HEK293 (cell line): ENCODE results near the gene MYRFL.

ENCODE experiments used
- CTCF ChIA-PET: fragments of 350-600 bp; formaldehyde crosslinking; extraction: SDS; loops from one replicate; lab custom pipeline; 2021; ENCODE audit warnings: antibody characterized with exemption; lab: Yijun Ruan, JAX
- POLR2A ChIA-PET: fragments of 300-600 bp; formaldehyde crosslinking; extraction: SDS; loops from one replicate; lab custom pipeline; 2020; ENCODE audit warnings: antibody characterized with exemption, inconsistent platforms; lab: Yijun Ruan, JAX
- H3K27ac ChIP-seq: fragments of 200-500 bp; sonication (Bioruptor generic); 2 replicates; pipeline ENCODE4 v1.5.1; 2014; ENCODE audit warnings: low read depth, low read length, control low read depth, inconsistent platforms; ENCODE audit errors: extremely low read depth
- H3K36me3 ChIP-seq, 2 experiments: fragments of 200-500 bp in 1 of 2; sonication (Bioruptor generic) in 1 of 2; 1 replicate in 1 of 2; 2 replicates in 1 of 2; pipeline ENCODE4 v1.5.1; 2014 to 2017; ENCODE audit warnings: inconsistent platforms in 2 of 2, low read length in 2 of 2; ENCODE audit not compliant: control insufficient read depth in 2 of 2, insufficient read depth in 1 of 2
- H3K4me1 ChIP-seq: fragments of 200-500 bp; sonication (Bioruptor generic); 2 replicates; pipeline ENCODE4 v1.5.1; 2014; ENCODE audit warnings: mild to moderate bottlenecking, low read length, inconsistent platforms; ENCODE audit not compliant: control insufficient read depth, insufficient read depth
- H3K4me3 ChIP-seq: 2 replicates; pipeline ENCODE4 v1.5.1; 2011; ENCODE audit warnings: low read depth, mild to moderate bottlenecking, control low read depth, low read length, moderate library complexity
- H3K9me3 ChIP-seq: fragments of 200-500 bp; sonication (Bioruptor generic); 2 replicates; pipeline ENCODE4 v1.5.1; 2014; ENCODE audit warnings: low read depth, low read length, inconsistent platforms; ENCODE audit not compliant: control insufficient read depth, insufficient read depth
- IKZF3 ChIP-seq: fragments of 450-650 bp; IDR thresholded peaks from 2 replicates; pipeline ENCODE4 v1.5.0; 2018; ENCODE audit warnings: missing biosample characterization, mild to moderate bottlenecking, missing genetic modification characterization, moderate library complexity
- OSR2 ChIP-seq: fragments of 450-650 bp; formaldehyde crosslinking; IDR thresholded peaks from 2 replicates; pipeline ENCODE4 v1.5.1; 2016; ENCODE audit warnings: missing biosample characterization, missing genetic modification characterization
- PRDM10 ChIP-seq: fragments of 450-650 bp; formaldehyde crosslinking; IDR thresholded peaks from 2 replicates; pipeline ENCODE4 v1.5.1; 2016; ENCODE audit warnings: missing biosample characterization, missing genetic modification characterization
- SP7 ChIP-seq: fragments of 450-650 bp; formaldehyde crosslinking; IDR thresholded peaks from 2 replicates; pipeline ENCODE4 v1.5.1; 2016; ENCODE audit warnings: missing biosample characterization, missing genetic modification characterization
- YY2 ChIP-seq: fragments of 450-650 bp; formaldehyde crosslinking; IDR thresholded peaks from 2 replicates; pipeline ENCODE4 v1.5.1; 2016; ENCODE audit warnings: missing biosample characterization, missing genetic modification characterization
- ZFP69B ChIP-seq: fragments of 450-650 bp; formaldehyde crosslinking; IDR thresholded peaks from 2 replicates; pipeline ENCODE4 v1.5.1; 2016; ENCODE audit warnings: missing biosample characterization, missing genetic modification characterization
- ZNF16 ChIP-seq: fragments of 450-650 bp; formaldehyde crosslinking; IDR thresholded peaks from 2 replicates; pipeline ENCODE4 v1.5.1; 2016; ENCODE audit warnings: low read depth, missing biosample characterization, missing genetic modification characterization
- ZNF324 ChIP-seq: fragments of 450-650 bp; formaldehyde crosslinking; IDR thresholded peaks from 2 replicates; pipeline ENCODE4 v1.5.1; 2016; ENCODE audit warnings: missing biosample characterization, missing genetic modification characterization
- ZNF423 ChIP-seq: fragments of 450-650 bp; formaldehyde crosslinking; IDR thresholded peaks from 2 replicates; pipeline ENCODE4 v1.5.1; 2016; ENCODE audit warnings: missing biosample characterization, missing genetic modification characterization
- ZNF501 ChIP-seq: fragments of 450-650 bp; formaldehyde crosslinking; IDR thresholded peaks from 2 replicates; pipeline ENCODE4 v1.5.1; 2016; ENCODE audit warnings: missing biosample characterization, missing genetic modification characterization
- ZNF701 ChIP-seq: fragments of 450-650 bp; formaldehyde crosslinking; IDR thresholded peaks from 2 replicates; pipeline ENCODE4 v1.5.1; 2016; ENCODE audit warnings: missing biosample characterization, missing genetic modification characterization
- ZNF76 ChIP-seq: fragments of 450-650 bp; formaldehyde crosslinking; IDR thresholded peaks from 2 replicates; pipeline ENCODE4; 2016; ENCODE audit warnings: low read depth, missing biosample characterization, missing genetic modification characterization, borderline replicate concordance
- ZNF830 ChIP-seq: fragments of 450-650 bp; IDR thresholded peaks from 2 replicates; pipeline ENCODE4 v1.5.0; 2018; ENCODE audit warnings: missing biosample characterization, missing genetic modification characterization, low read depth, mild to moderate bottlenecking, moderate library complexity
- TF ChIP-seq, protein P1 (sequence below): fragments of 450-650 bp; IDR thresholded peaks from 2 replicates; pipeline ENCODE4 v1.5.1; 2018; ENCODE audit warnings: missing biosample characterization, missing genetic modification characterization
- TF ChIP-seq, protein P2 (sequence below): fragments of 450-650 bp; IDR thresholded peaks from 2 replicates; pipeline ENCODE4 v1.5.1; 2018; ENCODE audit warnings: missing biosample characterization, mild to moderate bottlenecking, missing genetic modification characterization
- TF ChIP-seq, protein P3 (sequence below): fragments of 450-650 bp; formaldehyde crosslinking; conservative IDR thresholded peaks from 2 replicates; pipeline ENCODE4 v1.5.1; 2016; ENCODE audit warnings: low read depth, missing biosample characterization, missing genetic modification characterization

Gene MYRFL

DNA sequence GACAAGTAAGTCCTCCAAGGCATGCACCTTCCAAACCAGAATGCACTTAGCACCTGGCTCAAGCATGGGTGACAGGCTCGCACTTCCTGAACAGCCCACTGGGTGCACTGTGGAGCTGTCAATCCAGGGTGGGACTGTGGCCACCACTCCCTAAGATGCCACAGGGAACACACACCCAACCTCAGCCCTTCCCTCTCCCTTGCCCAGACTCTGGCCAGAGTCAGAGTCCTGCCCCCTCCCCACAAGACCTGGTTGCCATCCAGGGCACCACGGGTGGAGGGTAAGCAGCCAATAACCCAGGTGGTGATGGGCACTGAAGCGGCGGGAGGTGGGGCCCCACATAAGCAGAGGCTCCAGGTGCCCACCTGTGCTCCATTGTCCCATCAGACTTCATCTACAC lies 160.6 kb downstream of the MYRFL start:
- TF ChIP-seq YY2 (tag by site-specific recombination) (no peak), ZNF423 (tag by site-specific recombination) (no peak), ZNF701 (tag by site-specific recombination) (no peak), ZNF830 (tag by site-specific recombination) (no peak), ZNF324 (tag by site-specific recombination) (no peak)
- TF ChIP-seq, protein P1, sequence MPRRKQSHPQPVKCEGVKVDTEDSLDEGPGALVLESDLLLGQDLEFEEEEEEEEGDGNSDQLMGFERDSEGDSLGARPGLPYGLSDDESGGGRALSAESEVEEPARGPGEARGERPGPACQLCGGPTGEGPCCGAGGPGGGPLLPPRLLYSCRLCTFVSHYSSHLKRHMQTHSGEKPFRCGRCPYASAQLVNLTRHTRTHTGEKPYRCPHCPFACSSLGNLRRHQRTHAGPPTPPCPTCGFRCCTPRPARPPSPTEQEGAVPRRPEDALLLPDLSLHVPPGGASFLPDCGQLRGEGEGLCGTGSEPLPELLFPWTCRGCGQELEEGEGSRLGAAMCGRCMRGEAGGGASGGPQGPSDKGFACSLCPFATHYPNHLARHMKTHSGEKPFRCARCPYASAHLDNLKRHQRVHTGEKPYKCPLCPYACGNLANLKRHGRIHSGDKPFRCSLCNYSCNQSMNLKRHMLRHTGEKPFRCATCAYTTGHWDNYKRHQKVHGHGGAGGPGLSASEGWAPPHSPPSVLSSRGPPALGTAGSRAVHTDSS (tag by site-specific recombination) = no peak
- POLR2A ChIA-PET = no interaction called here
- Histone ChIP-seq H3K9me3 (no peaks in the 10 kb centered on the region), H3K4me3 (no peak overlapping the region), H3K36me3 (no peaks in the 10 kb centered on the region), H3K27ac (no peak overlapping the region), H3K4me1 (peaks cover 5% of the 10 kb centered on the region)
- CTCF ChIA-PET = interaction anchor here (0.9 kb wide), 1 partner anchor 660 kb away, joined by 3 read pairs; no protein-coding TSS in a partner anchor

GRCh38 chr12:69986114-69986513 lies 161.1 kb downstream of the MYRFL start:
- H3K27ac ChIP-seq = no peak overlapping the region
- no peak overlapping the region for H3K4me3 ChIP-seq
- ChIA-PET CTCF (interaction anchor here (0.9 kb wide), 1 partner anchor 659 kb away, joined by 3 read pairs; no protein-coding TSS in a partner anchor), POLR2A (no interaction called here)
- H3K36me3 ChIP-seq = no peaks in the 10 kb centered on the region
- peaks cover 5% of the 10 kb centered on the region for H3K4me1 ChIP-seq
- TF ChIP-seq ZNF16 (tag by site-specific recombination) = no peak
- TF ChIP-seq, protein P2, sequence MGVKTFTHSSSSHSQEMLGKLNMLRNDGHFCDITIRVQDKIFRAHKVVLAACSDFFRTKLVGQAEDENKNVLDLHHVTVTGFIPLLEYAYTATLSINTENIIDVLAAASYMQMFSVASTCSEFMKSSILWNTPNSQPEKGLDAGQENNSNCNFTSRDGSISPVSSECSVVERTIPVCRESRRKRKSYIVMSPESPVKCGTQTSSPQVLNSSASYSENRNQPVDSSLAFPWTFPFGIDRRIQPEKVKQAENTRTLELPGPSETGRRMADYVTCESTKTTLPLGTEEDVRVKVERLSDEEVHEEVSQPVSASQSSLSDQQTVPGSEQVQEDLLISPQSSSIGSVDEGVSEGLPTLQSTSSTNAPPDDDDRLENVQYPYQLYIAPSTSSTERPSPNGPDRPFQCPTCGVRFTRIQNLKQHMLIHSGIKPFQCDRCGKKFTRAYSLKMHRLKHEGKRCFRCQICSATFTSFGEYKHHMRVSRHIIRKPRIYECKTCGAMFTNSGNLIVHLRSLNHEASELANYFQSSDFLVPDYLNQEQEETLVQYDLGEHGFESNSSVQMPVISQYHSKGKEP (tag by site-specific recombination) = no peak
- TF ChIP-seq, protein P3, sequence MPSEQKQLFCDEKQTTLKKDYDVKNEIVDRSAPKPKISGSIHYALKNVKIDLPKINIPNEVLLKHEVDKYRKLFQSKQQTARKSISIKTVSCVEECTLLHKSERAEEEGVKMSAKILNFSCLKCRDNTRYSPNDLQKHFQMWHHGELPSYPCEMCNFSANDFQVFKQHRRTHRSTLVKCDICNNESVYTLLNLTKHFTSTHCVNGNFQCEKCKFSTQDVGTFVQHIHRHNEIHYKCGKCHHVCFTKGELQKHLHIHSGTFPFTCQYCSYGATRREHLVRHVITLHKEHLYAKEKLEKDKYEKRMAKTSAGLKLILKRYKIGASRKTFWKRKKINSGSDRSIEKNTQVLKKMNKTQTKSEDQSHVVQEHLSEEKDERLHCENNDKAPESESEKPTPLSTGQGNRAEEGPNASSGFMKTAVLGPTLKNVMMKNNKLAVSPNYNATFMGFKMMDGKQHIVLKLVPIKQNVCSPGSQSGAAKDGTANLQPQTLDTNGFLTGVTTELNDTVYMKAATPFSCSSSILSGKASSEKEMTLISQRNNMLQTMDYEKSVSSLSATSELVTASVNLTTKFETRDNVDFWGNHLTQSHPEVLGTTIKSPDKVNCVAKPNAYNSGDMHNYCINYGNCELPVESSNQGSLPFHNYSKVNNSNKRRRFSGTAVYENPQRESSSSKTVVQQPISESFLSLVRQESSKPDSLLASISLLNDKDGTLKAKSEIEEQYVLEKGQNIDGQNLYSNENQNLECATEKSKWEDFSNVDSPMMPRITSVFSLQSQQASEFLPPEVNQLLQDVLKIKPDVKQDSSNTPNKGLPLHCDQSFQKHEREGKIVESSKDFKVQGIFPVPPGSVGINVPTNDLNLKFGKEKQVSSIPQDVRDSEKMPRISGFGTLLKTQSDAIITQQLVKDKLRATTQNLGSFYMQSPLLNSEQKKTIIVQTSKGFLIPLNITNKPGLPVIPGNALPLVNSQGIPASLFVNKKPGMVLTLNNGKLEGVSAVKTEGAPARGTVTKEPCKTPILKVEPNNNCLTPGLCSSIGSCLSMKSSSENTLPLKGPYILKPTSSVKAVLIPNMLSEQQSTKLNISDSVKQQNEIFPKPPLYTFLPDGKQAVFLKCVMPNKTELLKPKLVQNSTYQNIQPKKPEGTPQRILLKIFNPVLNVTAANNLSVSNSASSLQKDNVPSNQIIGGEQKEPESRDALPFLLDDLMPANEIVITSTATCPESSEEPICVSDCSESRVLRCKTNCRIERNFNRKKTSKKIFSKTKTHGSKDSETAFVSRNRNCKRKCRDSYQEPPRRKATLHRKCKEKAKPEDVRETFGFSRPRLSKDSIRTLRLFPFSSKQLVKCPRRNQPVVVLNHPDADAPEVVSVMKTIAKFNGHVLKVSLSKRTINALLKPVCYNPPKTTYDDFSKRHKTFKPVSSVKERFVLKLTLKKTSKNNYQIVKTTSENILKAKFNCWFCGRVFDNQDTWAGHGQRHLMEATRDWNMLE = no peak
- H3K9me3 ChIP-seq = no peaks in the 10 kb centered on the region

DNA sequence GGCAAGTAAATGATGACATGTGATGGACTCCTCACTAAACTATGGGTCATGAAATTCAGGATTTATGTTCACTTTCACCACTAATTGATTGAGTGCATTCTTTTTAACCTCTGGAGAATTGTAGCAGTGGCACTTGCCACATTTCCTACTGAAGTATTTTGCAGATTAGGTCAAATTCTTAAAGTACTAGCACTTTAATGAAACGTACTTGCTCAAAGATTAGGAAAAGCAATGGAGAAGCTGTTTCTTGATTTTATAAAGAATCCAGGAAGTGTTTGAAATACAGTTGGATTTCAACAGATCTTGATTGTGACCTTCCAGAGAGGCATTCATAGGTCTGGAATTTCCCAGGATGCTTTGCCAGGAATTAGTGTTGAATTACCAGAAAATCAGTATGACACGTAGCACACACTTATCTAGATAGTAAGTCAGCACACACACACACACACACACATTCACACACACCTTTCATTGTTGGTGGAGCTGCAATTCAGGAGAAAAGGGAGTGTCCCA lies 162.6 kb downstream of the MYRFL start:
- H3K36me3 ChIP-seq = no peaks in the 10 kb centered on the region
- no peaks in the 10 kb centered on the region for H3K9me3 ChIP-seq
- ChIA-PET POLR2A (no interaction called here), CTCF (interaction anchor here (0.7 to 1.4 kb wide), 2 partner anchors 87 to 584 kb away, joined by 3 read pairs; no protein-coding TSS in a partner anchor)
- H3K27ac ChIP-seq = no peak overlapping the region
- no peak overlapping the region for H3K4me3 ChIP-seq
- H3K4me1 ChIP-seq = peaks cover 5% of the 10 kb centered on the region
- TF ChIP-seq IKZF3 (tag by site-specific recombination) (peak; percentile 11; the same call in 1 of the 2 replicates), OSR2 (tag by site-specific recombination) (peak; percentile 27; the same call in 1 of the 2 replicates), PRDM10 (tag by site-specific recombination) (peak; percentile 35; the same call in 1 of the 2 replicates), ZFP69B (no peak), ZNF501 (tag by site-specific recombination) (0 out of 2 replicates have a peak, but pooled peaks have one; percentile 31), SP7 (0 out of 2 replicates have a peak, but pooled peaks have one; percentile 30), ZNF76 (tag by site-specific recombination) (peak; percentile 55; the same call in 1 of the 2 replicates)
- TF ChIP-seq, protein P2 (tag by site-specific recombination) = 0 out of 2 replicates have a peak, but pooled peaks have one; percentile 30
